Naive thymus-derived CD8-positive, alpha-beta T cell (primary cell): ENCODE data around the gene CLDN2. TPM values are rescaled to one million over a fixed set of nuclear protein-coding genes. Genes with fewer than 3 reads are reported as not detected.
"Not testable (repeated sequence)": the region's sequence is repeated elsewhere in the genome, so short reads cannot be mapped to it uniquely, and the experiment has no call there.

Experiments
- ATAC-seq, 2 donors: fragments of 150-1000 bp; cut with Tn5 transposase in 1 of 2; sonication (Bioruptor Pico), chemical (Tn5 transposase) in 1 of 2; 1 replicate in 1 of 2; 2 replicates in 1 of 2; pipeline ENCODE4 v1.10.0; 2021; ENCODE audit warnings: mild to moderate bottlenecking in 2 of 2, moderate library complexity in 2 of 2
- POLR2A ChIA-PET: fragments of 350-600 bp; sonication (Branson Sonifier 250); formaldehyde crosslinking; loops from one replicate; lab custom pipeline; 2021; ENCODE audit warnings: antibody characterized with exemption; lab: Charles Lee
- DNase-seq, 10 donors: peaks; one replicate each; pipeline versions ENCODE4 v3.0.0 to v3.0.0-alpha.2; 2020 to 2022
- H3K27ac Mint-ChIP-seq, 10 donors: one replicate each; pipeline ENCODE4 v1.8.0; 2020 to 2022; ENCODE audit warnings: mild to moderate bottlenecking in 10 of 10, mixed read lengths in 10 of 10, moderate library complexity in 4 of 10, inconsistent platforms in 1 of 10
- H3K27me3 Mint-ChIP-seq, 5 donors: one replicate each; pipeline ENCODE4 v1.8.0; 2021 to 2022; ENCODE audit warnings: mixed read lengths in 5 of 5
- H3K36me3 Mint-ChIP-seq, 3 donors: one replicate each; pipeline ENCODE4 v1.8.0; 2020 to 2022; ENCODE audit warnings: mixed read lengths in 3 of 3, mild to moderate bottlenecking in 2 of 3, inconsistent platforms in 1 of 3
- H3K4me1 Mint-ChIP-seq, 4 donors: one replicate each; pipeline ENCODE4 v1.8.0; 2021 to 2022; ENCODE audit warnings: mixed read lengths in 4 of 4
- H3K4me3 Mint-ChIP-seq, 10 donors: one replicate each; pipeline ENCODE4 v1.8.0; 2020 to 2022; ENCODE audit warnings: mild to moderate bottlenecking in 10 of 10, mixed read lengths in 10 of 10, moderate library complexity in 6 of 10, inconsistent platforms in 1 of 10
- H3K9me3 Mint-ChIP-seq, 9 donors: one replicate each; pipeline ENCODE4 v1.8.0; 2020 to 2022; ENCODE audit warnings: mixed read lengths in 9 of 9, mild to moderate bottlenecking in 3 of 9, inconsistent platforms in 1 of 9, moderate library complexity in 1 of 9
- polyA plus RNA-seq, 3 donors: library from polyadenylated mRNA; unstranded; fragments of 300-500 nt; fragmentation: Illumina TruSeq; gene quantifications; one replicate each; pipeline ENCODE4 v1.2.3, GENCODE V29; 2021
- total RNA-seq, 8 experiments: library from RNA in 2 of 8; stranded (reverse) in 2 of 8; gene quantifications; one replicate each; pipeline ENCODE4 v1.2.3 and lab custom pipeline; 2021 to 2026

CLDN2 gene, protein sequence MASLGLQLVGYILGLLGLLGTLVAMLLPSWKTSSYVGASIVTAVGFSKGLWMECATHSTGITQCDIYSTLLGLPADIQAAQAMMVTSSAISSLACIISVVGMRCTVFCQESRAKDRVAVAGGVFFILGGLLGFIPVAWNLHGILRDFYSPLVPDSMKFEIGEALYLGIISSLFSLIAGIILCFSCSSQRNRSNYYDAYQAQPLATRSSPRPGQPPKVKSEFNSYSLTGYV
- total RNA-seq (not detected), polyA plus RNA-seq (not detected), total RNA-seq (lab: John Stamatoyannopoulos, UW) (0 to 0.06 (median 0) reads per million in 6 experiments)

DNA sequence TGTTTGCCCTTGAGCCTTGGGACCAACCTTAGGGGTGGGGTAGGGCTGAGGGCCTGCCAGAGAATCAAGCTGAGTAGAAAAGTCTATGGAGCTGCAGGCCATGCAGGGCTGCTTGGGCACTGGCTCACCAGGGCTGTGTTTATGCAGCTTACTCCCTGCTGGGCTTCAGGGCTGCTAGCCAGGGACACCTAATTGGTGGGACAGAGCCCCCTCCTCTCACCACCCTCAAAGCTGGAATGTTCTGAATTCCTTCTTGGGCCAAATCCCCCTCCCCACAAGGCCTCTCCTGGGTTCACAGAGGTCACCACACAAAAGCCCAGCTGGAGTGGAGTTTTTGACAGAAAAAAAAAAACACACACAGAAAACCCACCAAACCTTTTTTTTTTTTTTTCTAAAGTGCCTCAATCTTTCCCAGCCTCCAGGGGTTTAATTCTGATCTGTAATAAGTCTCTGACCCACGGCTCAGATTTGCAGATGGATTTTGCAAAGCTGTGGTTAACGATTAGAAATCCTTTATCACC lies at the start of gene CLDN2:
Gene CLDN2, plus strand, starts transcription at position 471 of the 521 bp plus-strand sequence. CDS start 7,827 bp downstream, outside the sequence.
- ATAC-seq = no peak
- Mint-ChIP-seq H3K4me1 (peaks cover 11 to 20% (median 17%) of the 10 kb centered on the region in 4 donors), H3K27ac (no peak within 1 kb of the TSS), H3K27me3 (peaks cover 1 to 14% (median 2%) of the 10 kb centered on the region in 5 donors), H3K4me3 (no peak within 1 kb of the TSS), H3K36me3 (no peaks in the 10 kb centered on the region), H3K9me3 (no peaks in the 10 kb centered on the region)
- DNase-seq = no peak
- POLR2A ChIA-PET = no interaction called here

DNA sequence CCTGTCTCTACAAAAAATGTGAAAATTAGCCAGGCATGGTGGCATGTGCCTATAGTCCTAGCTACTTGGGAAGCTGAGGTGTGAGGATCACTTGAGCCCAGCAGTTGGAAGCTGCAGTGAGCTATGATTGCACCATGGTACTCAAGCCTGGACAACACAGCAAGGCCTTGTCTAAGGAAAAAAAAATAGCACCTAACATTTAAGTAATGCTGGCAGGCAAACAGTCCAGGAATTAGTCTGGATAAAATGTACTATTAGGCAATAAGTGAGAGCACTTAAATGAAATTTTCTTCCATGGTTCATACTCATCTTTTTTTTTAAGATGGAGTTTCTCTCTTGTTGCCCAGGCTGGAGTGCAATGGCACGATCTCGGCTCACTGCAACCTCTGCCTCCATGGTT lies 47.4 kb upstream of the CLDN2 start:
- DNase-seq, H3K27me3 Mint-ChIP-seq, POLR2A ChIA-PET, H3K9me3 Mint-ChIP-seq, H3K4me3 Mint-ChIP-seq, ATAC-seq, H3K36me3 Mint-ChIP-seq, H3K4me1 Mint-ChIP-seq, H3K27ac Mint-ChIP-seq: not testable (repeated sequence)

DNA sequence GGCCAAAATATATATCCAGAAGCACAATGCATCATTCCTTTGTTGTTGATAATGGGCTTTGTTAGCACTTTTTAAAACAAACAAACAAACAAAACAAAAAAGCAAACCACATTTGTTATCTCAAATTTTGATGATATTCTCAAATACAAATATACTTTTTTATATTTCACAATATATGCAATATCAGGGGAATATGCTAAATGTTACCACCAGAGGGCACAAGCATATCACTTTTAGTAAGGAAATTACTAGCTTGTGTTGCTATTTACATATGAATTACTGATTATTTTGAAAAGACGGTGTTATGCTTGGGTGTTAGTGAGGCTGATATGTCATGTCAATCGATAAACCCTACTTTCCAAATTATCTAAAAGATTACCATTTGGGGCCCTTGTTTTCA lies 46.1 kb upstream of the CLDN2 start:
- Mint-ChIP-seq H3K27ac (no peak overlapping the region), H3K4me3 (no peak overlapping the region), H3K4me1 (no peaks in the 10 kb centered on the region), H3K36me3 (no peaks in the 10 kb centered on the region), H3K27me3 (peaks cover 0 to 20% (median 0%) of the 10 kb centered on the region in 5 donors), H3K9me3 (no peaks in the 10 kb centered on the region)
- POLR2A ChIA-PET = no interaction called here
- DNase-seq = peak in 2 of 10 donors; percentile 17 to 32
- ATAC-seq = no peak

DNA sequence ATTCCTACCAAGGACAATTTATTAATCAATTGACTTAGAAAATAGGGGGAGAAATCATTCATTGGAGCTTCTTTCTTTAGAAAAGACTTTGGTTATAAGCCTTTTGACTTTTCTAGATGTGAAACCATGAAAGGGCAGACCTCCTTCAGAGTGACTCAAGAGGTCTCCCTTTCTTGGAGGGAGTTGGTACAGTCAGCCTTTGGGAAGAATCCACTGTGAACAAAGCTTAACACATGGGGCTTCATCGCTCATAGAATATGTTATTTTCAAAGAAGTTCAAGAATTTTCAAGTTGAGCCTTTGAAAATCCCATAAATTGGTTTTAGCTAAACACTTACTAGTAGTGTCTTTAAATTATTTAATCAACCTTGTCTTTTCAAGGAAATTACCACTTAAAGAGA lies 45.1 kb upstream of the CLDN2 start:
- POLR2A ChIA-PET = no interaction called here
- ATAC-seq = no peak
- peaks cover 0 to 30% (median under 1%) of the 10 kb centered on the region in 5 donors for H3K27me3 Mint-ChIP-seq
- no peak overlapping the region for H3K27ac Mint-ChIP-seq
- H3K4me1 Mint-ChIP-seq = no peaks in the 10 kb centered on the region
- no peaks in the 10 kb centered on the region for H3K36me3 Mint-ChIP-seq
- DNase-seq = no peak
- H3K9me3 Mint-ChIP-seq = no peaks in the 10 kb centered on the region
- no peak overlapping the region for H3K4me3 Mint-ChIP-seq

DNA sequence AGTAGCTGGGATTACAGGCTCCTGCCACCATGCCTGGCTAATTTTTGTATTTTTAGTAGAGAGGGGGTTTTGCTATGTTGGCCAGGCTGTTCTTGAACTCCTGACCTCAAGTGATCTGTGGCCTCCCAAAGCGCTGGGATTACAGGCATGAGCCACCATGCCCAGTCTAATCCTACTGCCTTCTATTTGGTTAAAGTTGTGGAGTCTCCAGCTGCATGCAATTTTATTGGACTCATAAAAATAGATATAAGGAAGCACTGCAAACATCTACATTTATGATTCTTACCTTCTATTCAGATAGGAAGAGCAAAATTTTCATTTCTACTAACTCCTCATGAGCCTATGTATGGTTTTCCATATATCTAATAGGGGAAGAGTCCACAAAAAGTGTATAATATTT lies 30.7 kb upstream of the CLDN2 start:
- POLR2A ChIA-PET = no interaction called here
- DNase-seq (no peak), ATAC-seq (no peak)
- H3K4me3 Mint-ChIP-seq = no peak overlapping the region
- H3K27ac Mint-ChIP-seq = no peak overlapping the region
- no peaks in the 10 kb centered on the region for H3K4me1 Mint-ChIP-seq
- peaks cover 0 to 9% (median 3%) of the 10 kb centered on the region in 5 donors for H3K27me3 Mint-ChIP-seq
- no peaks in the 10 kb centered on the region for H3K36me3 Mint-ChIP-seq
- H3K9me3 Mint-ChIP-seq = no peaks in the 10 kb centered on the region

DNA sequence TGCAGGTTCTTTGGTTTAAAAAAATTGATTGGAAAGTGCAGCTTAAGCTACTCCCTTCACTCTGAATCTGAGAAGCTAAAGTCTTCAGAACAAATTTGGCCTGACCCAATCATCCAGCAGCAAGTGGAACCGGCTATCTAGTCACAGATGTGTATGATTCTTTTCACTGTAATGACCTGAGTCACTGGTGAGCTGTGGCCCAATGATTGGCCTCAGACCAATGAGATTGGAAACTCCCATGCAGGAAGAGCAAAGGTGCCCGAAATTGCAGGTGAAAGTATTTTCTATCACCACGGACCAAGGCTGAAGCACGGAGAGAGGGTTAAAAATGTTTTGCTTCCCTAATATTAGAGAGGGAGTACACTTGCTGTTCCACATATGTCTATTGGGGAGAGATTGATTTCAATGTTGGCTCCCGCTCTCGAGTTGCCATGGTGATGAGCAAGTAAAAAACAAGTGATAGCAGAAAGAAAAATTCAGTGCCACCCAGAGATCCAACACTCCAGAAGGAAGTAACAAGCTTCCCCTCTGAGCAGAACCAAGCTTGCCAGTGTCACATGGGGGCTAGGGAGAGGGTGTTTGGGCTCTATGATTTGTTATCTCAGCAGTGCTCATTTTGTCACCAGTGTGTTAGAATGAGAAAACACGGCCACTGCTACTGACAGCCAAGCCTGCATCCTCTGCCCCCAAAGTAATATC lies 28.3 kb upstream of the CLDN2 start:
- H3K4me3 Mint-ChIP-seq = no peak overlapping the region
- H3K36me3 Mint-ChIP-seq = no peaks in the 10 kb centered on the region
- POLR2A ChIA-PET = no interaction called here
- DNase-seq (no peak), ATAC-seq (no peak)
- no peak overlapping the region for H3K27ac Mint-ChIP-seq
- no peaks in the 10 kb centered on the region for H3K9me3 Mint-ChIP-seq
- peaks cover 0 to 8% (median 1%) of the 10 kb centered on the region in 5 donors for H3K27me3 Mint-ChIP-seq
- no peaks in the 10 kb centered on the region for H3K4me1 Mint-ChIP-seq

DNA sequence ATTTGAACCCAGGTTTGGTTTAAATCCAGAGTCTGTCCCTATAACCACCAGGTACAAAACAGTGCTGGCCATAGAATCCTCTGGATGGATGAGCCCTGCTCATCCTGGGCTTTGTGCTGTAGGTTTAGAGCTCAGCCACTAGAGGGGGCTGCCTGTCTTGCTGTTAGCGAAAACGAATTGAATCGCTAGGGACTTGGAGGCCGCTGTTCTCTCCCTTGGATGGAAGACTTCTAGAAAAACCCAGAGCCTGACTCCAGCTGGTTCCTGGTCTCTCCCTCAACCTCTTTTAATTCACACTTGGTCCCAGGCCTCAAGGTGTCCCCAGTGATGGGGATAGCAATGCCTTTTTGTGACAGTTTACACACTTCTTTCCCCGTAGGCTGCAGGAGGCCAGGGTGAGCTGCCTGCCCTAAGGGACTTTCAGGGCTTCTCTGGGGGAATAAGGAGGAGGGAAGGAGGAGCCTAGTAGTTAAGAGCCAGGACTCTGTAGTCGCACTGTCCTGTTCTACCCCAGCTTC lies 25.8 kb upstream of the CLDN2 start:
- peaks cover 0 to 6% (median 0%) of the 10 kb centered on the region in 5 donors for H3K27me3 Mint-ChIP-seq
- peak in 9 of 10 donors; percentile 5 to 52 (median 37) for DNase-seq

DNA sequence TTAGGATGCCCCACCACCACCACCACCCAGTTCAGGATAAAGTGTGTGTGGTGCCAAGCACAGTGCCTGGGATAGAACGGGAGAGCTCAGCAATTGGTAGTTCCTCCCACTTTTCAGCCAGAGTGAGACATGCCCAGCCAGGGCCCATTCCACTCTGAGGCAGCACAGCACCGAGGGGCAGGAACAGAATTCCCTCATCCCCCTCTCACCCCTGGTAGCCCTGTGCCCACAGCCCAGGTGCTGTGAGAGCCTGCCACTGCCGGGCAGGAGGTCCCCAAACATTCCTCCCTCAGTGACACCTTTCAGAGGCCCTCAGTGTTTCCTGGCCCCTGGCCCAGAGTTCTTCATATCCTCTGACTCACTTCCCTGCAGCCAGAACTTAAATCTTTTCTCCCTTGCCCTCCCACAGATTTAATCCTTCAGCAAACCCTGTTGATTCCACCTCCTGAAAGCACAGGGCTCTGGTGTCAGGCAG lies 25.2 kb upstream of the CLDN2 start:
- Mint-ChIP-seq H3K4me3 (no peak overlapping the region), H3K4me1 (no peaks in the 10 kb centered on the region), H3K27ac (no peak overlapping the region), H3K27me3 (peaks cover 0 to 6% (median 0%) of the 10 kb centered on the region in 5 donors), H3K9me3 (no peaks in the 10 kb centered on the region), H3K36me3 (no peaks in the 10 kb centered on the region)
- POLR2A ChIA-PET = no interaction called here
- ATAC-seq (no peak), DNase-seq (no peak)

More for the DNA sequence above, 25.8 kb upstream of the CLDN2 start:
- Mint-ChIP-seq H3K36me3 (no peaks in the 10 kb centered on the region), H3K9me3 (no peaks in the 10 kb centered on the region), H3K4me3 (no peak overlapping the region), H3K4me1 (no peaks in the 10 kb centered on the region), H3K27ac (peak overlapping the region in 1 of 10 donors; percentile 7)
- peak; percentile 48 to 60 for ATAC-seq
- POLR2A ChIA-PET = no interaction called here

DNA sequence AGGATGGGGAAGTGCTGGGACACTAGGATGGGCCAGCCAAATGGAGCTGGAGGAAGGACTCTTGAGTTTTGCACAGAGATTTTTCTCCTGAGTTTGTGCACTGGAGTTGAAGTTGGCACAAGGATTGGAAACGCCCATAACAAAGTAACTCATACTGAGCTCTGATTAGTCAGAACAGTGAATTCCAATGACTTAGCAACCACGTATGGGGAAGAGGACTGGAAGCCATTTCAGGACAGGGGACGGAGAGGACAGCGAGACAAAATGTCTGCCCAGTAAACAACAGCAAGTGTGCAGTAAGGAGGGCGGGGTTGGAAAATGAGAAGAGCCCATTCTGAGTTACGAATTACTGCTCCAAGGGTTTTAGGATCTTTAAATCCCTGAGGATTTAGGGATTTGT lies 22.9 kb upstream of the CLDN2 start:
- Mint-ChIP-seq H3K4me1 (no peaks in the 10 kb centered on the region), H3K4me3 (no peak overlapping the region), H3K36me3 (no peaks in the 10 kb centered on the region), H3K27me3 (peaks cover 0 to 6% (median 0%) of the 10 kb centered on the region in 5 donors), H3K9me3 (no peaks in the 10 kb centered on the region), H3K27ac (no peak overlapping the region)
- ATAC-seq (no peak), DNase-seq (no peak)
- POLR2A ChIA-PET = interaction anchor here (0.7 kb wide), 1 partner anchor 889 kb away, joined by 3 read pairs; no protein-coding TSS in a partner anchor

DNA sequence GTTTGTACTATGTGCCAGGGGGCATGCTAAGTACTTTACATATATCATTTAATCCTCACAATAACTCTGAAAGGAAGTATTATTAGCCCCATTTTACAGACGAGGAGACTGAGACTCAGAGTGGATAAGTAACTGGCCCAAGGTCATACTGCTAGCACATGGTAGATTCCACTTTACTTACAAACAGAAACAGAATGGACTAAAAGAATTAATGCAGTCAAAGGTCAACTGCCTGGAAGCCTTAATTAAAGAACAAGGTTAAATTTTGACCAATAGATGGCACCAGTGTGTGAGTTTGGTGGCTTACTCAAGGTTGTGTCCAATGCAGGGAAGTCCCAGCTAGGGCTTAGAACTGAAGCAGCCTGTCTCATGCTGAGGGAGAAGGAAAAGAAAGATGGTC lies 21.7 kb upstream of the CLDN2 start:
- Mint-ChIP-seq H3K36me3 (no peaks in the 10 kb centered on the region), H3K4me3 (no peak overlapping the region), H3K27ac (no peak overlapping the region), H3K9me3 (no peaks in the 10 kb centered on the region), H3K27me3 (peaks cover 0 to 1% (median 0%) of the 10 kb centered on the region in 5 donors), H3K4me1 (no peaks in the 10 kb centered on the region)
- peak in 3 of 10 donors; percentile 34 to 44 (median 35) for DNase-seq
- ATAC-seq = peak in 1 of 2 donors; percentile 50
- POLR2A ChIA-PET = no interaction called here

DNA sequence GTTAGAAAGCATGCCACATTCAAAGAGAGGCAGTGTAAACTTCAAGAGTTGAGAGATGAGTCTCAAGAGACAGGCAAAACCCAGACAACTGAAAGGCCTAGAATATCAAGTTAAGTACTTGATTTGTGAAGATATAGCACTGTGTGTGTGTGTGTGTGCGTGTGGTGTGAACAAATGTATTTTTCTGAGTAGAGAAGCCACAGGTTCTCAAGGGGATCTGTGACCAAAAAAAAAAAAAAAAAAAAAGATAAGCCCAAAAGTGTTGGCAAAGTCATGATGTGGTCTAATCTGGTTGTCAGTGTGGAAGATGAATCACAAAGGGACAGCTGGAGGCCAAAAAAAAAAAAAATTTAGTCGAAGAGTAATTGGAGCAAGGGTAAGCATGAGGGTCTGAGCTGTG lies 20.9 kb upstream of the CLDN2 start:
- no peaks in the 10 kb centered on the region for H3K9me3 Mint-ChIP-seq
- DNase-seq = no peak
- H3K4me3 Mint-ChIP-seq = no peak overlapping the region
- no peaks in the 10 kb centered on the region for H3K4me1 Mint-ChIP-seq
- no peaks in the 10 kb centered on the region for H3K27me3 Mint-ChIP-seq
- POLR2A ChIA-PET = no interaction called here
- ATAC-seq = no peak
- H3K27ac Mint-ChIP-seq = no peak overlapping the region
- no peaks in the 10 kb centered on the region for H3K36me3 Mint-ChIP-seq

DNA sequence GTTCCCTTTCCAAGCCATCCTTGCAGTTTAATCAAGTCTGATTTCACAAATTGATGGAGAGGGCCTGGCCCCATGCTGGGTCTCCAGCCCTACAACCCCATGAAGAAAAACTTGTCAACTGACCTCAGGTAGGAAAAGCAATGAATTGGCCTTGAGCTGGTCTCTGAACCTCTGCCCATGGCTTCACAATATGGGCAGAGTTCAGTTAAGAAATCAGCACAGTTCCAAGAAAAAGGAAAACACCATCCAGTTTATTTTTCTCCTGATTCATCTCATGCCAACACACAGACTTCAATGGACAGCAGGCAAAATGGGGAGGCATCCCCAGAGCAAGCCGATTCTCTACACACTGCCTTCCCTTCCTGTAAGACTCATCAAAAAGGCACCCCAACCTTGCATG lies 20.4 kb upstream of the CLDN2 start:
- no peaks in the 10 kb centered on the region for H3K4me1 Mint-ChIP-seq
- DNase-seq (no peak), ATAC-seq (no peak)
- H3K27me3 Mint-ChIP-seq = no peaks in the 10 kb centered on the region
- no peaks in the 10 kb centered on the region for H3K36me3 Mint-ChIP-seq
- H3K9me3 Mint-ChIP-seq = no peaks in the 10 kb centered on the region
- POLR2A ChIA-PET = no interaction called here
- H3K27ac Mint-ChIP-seq = no peak overlapping the region
- no peak overlapping the region for H3K4me3 Mint-ChIP-seq

DNA sequence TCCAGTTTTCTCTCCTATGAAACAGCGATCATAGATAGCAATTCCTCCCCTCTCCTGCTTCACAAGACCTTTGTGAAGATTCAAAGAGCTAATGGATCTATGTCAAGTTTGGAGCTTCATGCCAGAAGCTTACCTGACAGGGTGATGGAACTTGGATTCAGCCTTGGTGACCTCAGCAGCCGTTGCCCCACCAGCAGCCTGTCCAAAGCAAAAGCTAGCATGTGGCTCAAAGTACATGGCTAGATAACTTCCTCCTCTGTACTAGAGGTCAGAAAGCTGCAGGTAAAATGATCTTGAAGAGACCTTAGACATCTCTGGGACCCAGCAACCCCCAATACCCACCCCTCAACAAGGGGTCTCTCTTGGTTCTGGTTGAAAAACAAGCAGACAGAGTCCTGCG lies 18.9 kb upstream of the CLDN2 start:
- no peaks in the 10 kb centered on the region for H3K4me1 Mint-ChIP-seq

More for the DNA sequence above, 18.9 kb upstream of the CLDN2 start:
- H3K9me3 Mint-ChIP-seq = no peaks in the 10 kb centered on the region
- no peak for DNase-seq
- no peak for ATAC-seq
- no peaks in the 10 kb centered on the region for H3K36me3 Mint-ChIP-seq
- H3K27me3 Mint-ChIP-seq = no peaks in the 10 kb centered on the region
- H3K27ac Mint-ChIP-seq = no peak overlapping the region
- H3K4me3 Mint-ChIP-seq = no peak overlapping the region
- POLR2A ChIA-PET = no interaction called here
